GM12878 (cell line): ENCODE results near the gene BRWD1. TPM values are rescaled to one million over a fixed set of nuclear protein-coding genes. Genes with fewer than 3 reads are reported as not detected.

ENCODE experiments used
- ATAC-seq: fragments of 200-7000 bp; cut with Tn5 transposase; 3 replicates; pipeline ENCODE4 v1.9.1; 2020; ENCODE audit warnings: mild to moderate bottlenecking, moderate library complexity
- BruUV-seq: library from RNA; stranded (reverse); fragments of 400-500 nt; replicated peaks from 2 replicates; lab custom pipeline; 2021; lab: Mats Ljungman, UMichigan
- CTCF ChIA-PET: fragments of 300-600 bp; sonication (Branson Sonifier 250); formaldehyde crosslinking; extraction: SDS; loops from one replicate; lab custom pipeline; 2021; ENCODE audit warnings: inconsistent platforms; lab: Yijun Ruan, JAX
- POLR2A ChIA-PET: fragments of 350-600 bp; formaldehyde crosslinking; extraction: SDS; loops from one replicate; lab custom pipeline; 2021; ENCODE audit warnings: inconsistent platforms; lab: Charles Lee
- RAD21 ChIA-PET: fragments of 300-600 bp; sonication (Branson Sonifier 250); formaldehyde crosslinking; loops from one replicate; lab custom pipeline; 2023; ENCODE audit warnings: antibody characterized with exemption; ENCODE audit not compliant: unreplicated experiment; lab: Charles Lee
- SMC1A ChIA-PET: fragments of 300-600 bp; sonication (Branson Sonifier 250); formaldehyde crosslinking; loops from one replicate; lab custom pipeline; 2023; ENCODE audit not compliant: unreplicated experiment, uncharacterized antibody; lab: Charles Lee
- DNase-seq: peaks from one replicate; pipeline ENCODE4 v3.0.0-alpha.2; 2011; ENCODE audit warnings: low read depth, low spot score
- FAIRE-seq: peaks from 3 replicates; lab custom pipeline; 2011; peaks lifted over from hg19 to GRCh38; lab: Jason Lieb, UNC
- H2AFZ ChIP-seq: 2 replicates; pipeline ENCODE4 v1.6.0; 2011; ENCODE audit warnings: low read depth, low read length, control low read depth; ENCODE audit not compliant: control insufficient read depth
- H3K27ac ChIP-seq: 2 replicates; pipeline ENCODE4 v1.5.1; 2011; ENCODE audit warnings: control low read depth; ENCODE audit not compliant: control insufficient read depth, insufficient read depth
- H3K27me3 ChIP-seq, 2 experiments: replicated peaks in 1 of 2; 2 replicates each; pipeline versions ENCODE4 v1.6.0 to v1.6.1; 2011; ENCODE audit warnings: low read length in 1 of 2; ENCODE audit not compliant: control insufficient read depth in 2 of 2, insufficient read depth in 2 of 2
- H3K36me3 ChIP-seq, 2 experiments: 2 replicates each; pipeline ENCODE4 v1.5.1; 2011; ENCODE audit warnings: low read length in 1 of 2; ENCODE audit not compliant: control insufficient read depth in 2 of 2, insufficient read depth in 2 of 2
- H3K4me1 ChIP-seq: 2 replicates; pipeline ENCODE4 v1.6.1; 2011; ENCODE audit warnings: mild to moderate bottlenecking, low read length, moderate library complexity, mixed read lengths; ENCODE audit not compliant: control insufficient read depth, insufficient read depth
- H3K4me2 ChIP-seq: 2 replicates; pipeline ENCODE4 v1.6.0; 2011; ENCODE audit warnings: control low read depth; ENCODE audit not compliant: control insufficient read depth, insufficient read depth
- H3K4me3 ChIP-seq: fragments of 200-600 bp; sonication (generic); 2 replicates; pipeline ENCODE4 v1.5.1; 2016
- H3K79me2 ChIP-seq: 2 replicates; pipeline ENCODE4 v1.6.0; 2011; ENCODE audit warnings: low read length; ENCODE audit not compliant: control insufficient read depth, insufficient read depth
- H3K9ac ChIP-seq: 2 replicates; pipeline ENCODE4 v1.8.0; 2011; ENCODE audit warnings: low read length, control low read depth, mixed read lengths; ENCODE audit not compliant: control insufficient read depth, insufficient read depth
- H3K9me3 ChIP-seq: replicated peaks from 3 replicates; pipeline ENCODE4 v1.5.1; 2011; ENCODE audit warnings: mild to moderate bottlenecking, low read length; ENCODE audit not compliant: control insufficient read depth, insufficient read depth
- H4K20me1 ChIP-seq: 2 replicates; pipeline ENCODE4 v1.6.0; 2011; ENCODE audit not compliant: control insufficient read depth, insufficient read depth
- BACH1 ChIP-seq: fragments of 450-650 bp; IDR thresholded peaks from 2 replicates; pipeline ENCODE4 v1.6.1; 2017; ENCODE audit warnings: mild to moderate bottlenecking, borderline replicate concordance
- GABPA ChIP-seq: IDR thresholded peaks from 2 replicates; pipeline ENCODE4 v1.6.1; 2014; ENCODE audit warnings: antibody characterized with exemption, low read depth, mild to moderate bottlenecking, inconsistent platforms
- HDAC6 ChIP-seq: fragments of 200-600 bp; sonication (generic); IDR thresholded peaks from one replicate; pipeline ENCODE4 v1.8.0; 2017; ENCODE audit warnings: antibody characterized with exemption; ENCODE audit not compliant: unreplicated experiment
- JUNB ChIP-seq: IDR thresholded peaks from 2 replicates; pipeline ENCODE4 v1.6.1; 2016; ENCODE audit warnings: antibody characterized with exemption, mild to moderate bottlenecking
- JUND ChIP-seq: IDR thresholded peaks from 2 replicates; pipeline ENCODE4 v1.6.1; 2012; ENCODE audit warnings: low read depth, mild to moderate bottlenecking, low read length, improper control_type of control experiment, moderate library complexity
- KDM1A ChIP-seq: fragments of 200-600 bp; sonication (generic); IDR thresholded peaks from 2 replicates; pipeline ENCODE4 v1.6.1; 2016; ENCODE audit warnings: borderline replicate concordance
- MYC ChIP-seq: IDR thresholded peaks from 2 replicates; pipeline ENCODE4 v1.6.1; 2011; ENCODE audit warnings: mild to moderate bottlenecking, low read length, moderate library complexity, inconsistent platforms; ENCODE audit not compliant: insufficient read depth, insufficient replicate concordance, insufficient read length, severe bottlenecking
- PML ChIP-seq: IDR thresholded peaks from 2 replicates; pipeline ENCODE4 v1.6.1; 2012; ENCODE audit warnings: low read length, inconsistent platforms
- RUNX3 ChIP-seq: IDR thresholded peaks from 2 replicates; pipeline ENCODE4 v1.6.1; 2012; ENCODE audit warnings: low read length, inconsistent platforms
- SREBF2 ChIP-seq: IDR thresholded peaks from 2 replicates; pipeline ENCODE4 v1.6.1; 2012; ENCODE audit warnings: mild to moderate bottlenecking, low read length
- ZSCAN29 ChIP-seq: fragments of 450-650 bp; IDR thresholded peaks from 2 replicates; pipeline ENCODE4 v1.6.1; 2017; ENCODE audit warnings: mild to moderate bottlenecking, moderate library complexity
- WGBS: methylation state at CpG from one replicate; pipeline ENCODE4 v1.1.6; 2016; ENCODE audit warnings: low lambda C conversion rate; ENCODE audit not compliant: insufficient replicate concordance, insufficient coverage; ENCODE audit errors: missing lambda C conversion rate; 5-methylcytosine and 5-hydroxymethylcytosine counted together
- in situ Hi-C: fragments of 300-500 bp; cut with MboI; formaldehyde crosslinking; loops from 9 replicates; pipeline ENCODE4 v1.14.3; 2018; ENCODE audit warnings: mixed read lengths
- intact Hi-C: fragments of 100-400 bp; cut with micrococcal nuclease; formaldehyde crosslinking; loops from one replicate; pipeline ENCODE4 v1.14.2; 2022; ENCODE audit not compliant: unreplicated experiment
- polyA plus RNA-seq, 11 experiments: library from polyadenylated mRNA; depleted of rRNA in 4 of 11; unstranded in 6 of 11; stranded (reverse) in 5 of 11; fragments of >200 nt; fragmentation: Nextera tagmentation in 4 of 11; fragmentation: Illumina TruSeq in 1 of 11; extraction: Ambion mirVana in 4 of 11; extraction: Trizol in 1 of 11; gene quantifications; 1 replicate in 1 of 11; 2 replicates in 10 of 11; pipeline versions ENCODE4 v1.2.1 to v1.2.3, GENCODE V29; 2011 to 2016; ENCODE audit warnings: inconsistent platforms in 2 of 11, missing spikeins in 2 of 11, low read depth in 1 of 11
- total RNA-seq, 4 experiments: library from RNA; depleted of rRNA in 3 of 4; stranded (reverse); fragments of >200 nt in 3 of 4; fragmentation: Illumina TruSeq in 1 of 4; extraction: Trizol in 1 of 4; gene quantifications; 2 replicates each; pipeline versions ENCODE4 v1.2.1 to v1.2.3, GENCODE V29; 2013 to 2021

The BRWD1 gene
- total and polyA plus RNA-seq, 10 of the 15 experiments (the other 5 are each of a cell fraction or from before 2014, with no cell fraction given): 3.1 to 19.0 (median 13.5) TPM

DNA sequence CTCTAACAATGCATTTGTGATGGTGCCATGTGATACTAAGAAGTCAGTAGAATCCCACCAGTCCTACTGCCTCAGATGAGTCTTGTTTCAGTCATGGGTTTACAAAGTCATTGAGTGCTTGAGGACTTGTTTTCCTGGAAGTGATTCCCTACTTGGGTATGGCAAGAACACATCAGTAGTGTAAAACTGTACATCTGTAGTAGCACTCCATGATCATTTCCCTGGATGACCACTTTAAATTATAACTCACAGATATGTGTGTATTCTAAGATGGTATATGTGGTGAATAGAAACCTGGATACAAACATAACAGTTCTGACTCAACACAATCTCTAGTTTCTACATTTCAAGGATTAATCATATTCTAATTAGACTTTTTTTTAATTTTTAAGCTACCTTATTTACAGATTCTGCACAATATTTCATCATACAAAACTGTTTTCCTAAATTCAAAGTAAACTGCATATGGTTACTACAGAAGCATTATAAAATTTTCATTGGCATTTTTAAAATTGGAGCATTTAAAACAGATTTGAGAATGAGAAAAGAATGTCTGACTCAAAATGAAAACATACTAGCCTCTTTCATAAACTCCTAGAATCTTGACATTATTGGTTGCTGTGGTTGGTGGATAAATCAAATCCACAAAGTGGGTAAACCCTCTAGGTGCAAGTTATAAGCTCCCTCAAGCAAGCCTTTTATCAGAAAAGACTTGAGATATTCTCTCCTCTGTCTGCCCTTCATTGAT lies 123.4 kb downstream of the BRWD1 start:
- Histone ChIP-seq H3K36me3 (no peaks in the 10 kb centered on the region), H3K27ac (no peak overlapping the region), H3K4me3 (no peak overlapping the region), H4K20me1 (no peaks in the 10 kb centered on the region), H2AFZ (no peak overlapping the region), H3K9ac (no peak overlapping the region), H3K4me2 (peak overlapping the region; percentile 44), H3K4me1 (peaks cover 45% of the 10 kb centered on the region), H3K9me3 (no peaks in the 10 kb centered on the region), H3K79me2 (no peaks in the 10 kb centered on the region; the same call in 1 of the 2 replicates), H3K27me3 (no peaks in the 10 kb centered on the region)
- ATAC-seq (peak; percentile 47), FAIRE-seq (no peak), DNase-seq (no peak)
- POLR2A ChIA-PET: no interaction called here
- BruUV-seq: no TSS peak
- intact Hi-C loops (loop anchor here (10.0 kb wide), 1 partner anchor 255 kb away; the partner anchor contains the start of gene LCA5L), in situ Hi-C loops (no loop called here)
- SMC1A ChIA-PET: interaction anchor here (0.9 to 1.2 kb wide), 3 partner anchors 13 to 162 kb away, joined by 3 to 4 read pairs (median 3); no protein-coding TSS in a partner anchor
- RAD21 ChIA-PET: interaction anchor here (0.8 kb wide), 1 partner anchor 9 kb away, joined by 3 read pairs; no protein-coding TSS in a partner anchor
- CTCF ChIA-PET: no interaction called here
- TF ChIP-seq RUNX3 (peak; percentile 29; the same call in 1 of the 2 replicates), PML (no peak), GABPA (no peak), JUNB (peak; percentile 59), JUND (no peak)

DNA sequence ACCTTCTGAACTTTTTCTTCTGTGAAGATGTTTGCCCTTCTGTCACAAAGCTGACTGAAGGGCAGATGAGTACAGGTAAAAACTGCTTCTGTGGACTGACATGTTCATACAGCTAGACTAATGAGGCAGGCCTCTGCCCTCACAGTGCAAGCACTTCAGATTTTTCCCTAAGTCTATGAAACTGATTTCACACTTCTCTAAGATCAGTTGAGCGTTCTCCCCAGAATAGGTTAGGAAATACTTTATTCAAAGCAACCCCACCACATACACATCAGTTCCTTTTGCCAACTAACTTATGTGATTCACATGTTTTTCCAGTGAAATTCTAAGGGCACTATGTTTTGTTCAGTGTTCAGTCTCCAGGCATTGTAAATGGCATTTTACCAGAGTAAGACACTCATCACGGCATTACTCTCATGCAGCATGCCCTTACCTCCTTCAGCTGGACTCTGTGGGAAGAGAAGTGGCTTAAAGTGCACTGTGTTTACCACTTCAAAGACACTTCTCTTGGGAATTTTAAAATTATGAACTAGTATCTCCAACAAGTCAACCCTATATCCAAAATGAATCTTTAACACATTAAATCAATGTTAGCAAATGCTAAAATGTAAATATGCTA lies 124.8 kb downstream of the BRWD1 start:
- no TSS peak for BruUV-seq
- ChIA-PET SMC1A (no interaction called here), CTCF (interaction anchor here (1.6 to 2.1 kb wide), 2 partner anchors 11 to 199 kb away, joined by 4 to 6 read pairs; no protein-coding TSS in a partner anchor), POLR2A (no interaction called here), RAD21 (no interaction called here)
- in situ Hi-C loops (no loop called here), intact Hi-C loops (loop anchor here (10.0 kb wide), 1 partner anchor 256 kb away; the partner anchor contains the start of gene LCA5L)
- no peak for FAIRE-seq
- ATAC-seq: no peak
- H3K9me3 ChIP-seq: no peaks in the 10 kb centered on the region
- 68% methylated on average over 2 of the region's 2 CpGs for WGBS
- peaks cover 45% of the 10 kb centered on the region for H3K4me1 ChIP-seq
- H3K36me3 ChIP-seq: no peaks in the 10 kb centered on the region
- TF ChIP-seq SREBF2 (no peak), BACH1 (no peak), MYC (no peak), HDAC6 (no peak), KDM1A (no peak), ZSCAN29 (no peak)
- H3K9ac ChIP-seq: no peak overlapping the region
- H3K79me2 ChIP-seq: peaks cover 10% of the 10 kb centered on the region
- H3K4me2 ChIP-seq: peak overlapping the region; percentile 73
- H2AFZ ChIP-seq: no peak overlapping the region
- no peak overlapping the region for H3K4me3 ChIP-seq
- no peaks in the 10 kb centered on the region for H4K20me1 ChIP-seq
- no peaks in the 10 kb centered on the region for H3K27me3 ChIP-seq
- no peak for DNase-seq
- peak overlapping the region; percentile 50 for H3K27ac ChIP-seq
